Fibroblast of lung (primary cell): Measurements from ENCODE around the gene GLRX3. TPM values are rescaled to one million over a fixed set of nuclear protein-coding genes. Genes with fewer than 3 reads are reported as not detected.
"Not testable (repeated sequence)": the region's sequence is repeated elsewhere in the genome, so short reads cannot be mapped to it uniquely, and the experiment has no call there.

Experiments used
- DNase-seq, 2 donors: peaks; one replicate each; pipeline versions ENCODE4 v3.0.0 to v3.0.0-alpha.2; 2010; ENCODE audit warnings: low read depth in 2 of 2
- H2AFZ ChIP-seq: 2 replicates; pipeline ENCODE4 v1.5.1; 2012; ENCODE audit warnings: low read length, control low read depth, inconsistent platforms
- H3K27ac ChIP-seq: 2 replicates; pipeline ENCODE4 v1.5.1; 2011; ENCODE audit warnings: low read length, control low read depth; ENCODE audit not compliant: insufficient read depth
- H3K27me3 ChIP-seq: 2 replicates; pipeline ENCODE4 v1.5.1; 2011; ENCODE audit warnings: mild to moderate bottlenecking, low read length; ENCODE audit not compliant: control insufficient read depth, insufficient read depth
- H3K36me3 ChIP-seq: 2 replicates; pipeline ENCODE4 v1.5.1; 2011; ENCODE audit warnings: low read length; ENCODE audit not compliant: control insufficient read depth, insufficient read depth
- H3K4me1 ChIP-seq: 2 replicates; pipeline ENCODE4 v1.5.1; 2011; ENCODE audit warnings: low read length; ENCODE audit not compliant: control insufficient read depth, insufficient read depth; ENCODE audit errors: extremely low read depth
- H3K4me2 ChIP-seq: 2 replicates; pipeline ENCODE4 v1.5.1; 2011; ENCODE audit warnings: low read length, control low read depth; ENCODE audit not compliant: insufficient read depth; ENCODE audit errors: extremely low read depth
- H3K4me3 ChIP-seq, 4 experiments: fragments of 200-600 bp in 1 of 4; sonication (generic) in 1 of 4; replicated peaks in 1 of 4; 2 replicates each; pipeline ENCODE4 v1.5.1; 2011 to 2016; ENCODE audit warnings: low read length in 4 of 4, low read depth in 3 of 4, mild to moderate bottlenecking in 3 of 4, control low read depth in 2 of 4, inconsistent platforms in 1 of 4, mixed read lengths in 1 of 4; ENCODE audit not compliant: insufficient read depth in 1 of 4; ENCODE audit errors: control extremely low read depth in 1 of 4
- H3K79me2 ChIP-seq: 2 replicates; pipeline ENCODE4 v1.5.1; 2012; ENCODE audit warnings: mild to moderate bottlenecking, low read length, inconsistent platforms; ENCODE audit not compliant: control insufficient read depth, insufficient read depth
- H3K9ac ChIP-seq: 2 replicates; pipeline ENCODE4 v1.5.1; 2011; ENCODE audit warnings: mild to moderate bottlenecking, low read length, control low read depth; ENCODE audit not compliant: insufficient read depth
- H3K9me3 ChIP-seq: 2 replicates; pipeline ENCODE4 v1.5.1; 2012; ENCODE audit warnings: low read depth, low read length; ENCODE audit not compliant: control insufficient read depth, insufficient read depth
- H4K20me1 ChIP-seq: 2 replicates; pipeline ENCODE4 v1.5.1; 2011; ENCODE audit warnings: low read length; ENCODE audit not compliant: control insufficient read depth, insufficient read depth; ENCODE audit errors: extremely low read depth
- EZH2 ChIP-seq: IDR thresholded peaks from 2 replicates; pipeline ENCODE4 v1.5.1; 2012; ENCODE audit warnings: low read length, control low read depth, mild to moderate bottlenecking; ENCODE audit errors: missing control alignments
- polyA plus RNA-seq, 2 donors: library from polyadenylated mRNA; depleted of rRNA in 1 of 2; stranded (reverse) in 1 of 2; unstranded in 1 of 2; fragments of >200 nt; gene quantifications; 2 replicates each; pipeline ENCODE4 v1.2.1, GENCODE V29; 2011 to 2012; ENCODE audit warnings: missing spikeins in 1 of 2
- total RNA-seq: library from RNA; depleted of rRNA; stranded (reverse); fragments of >200 nt; gene quantifications from 2 replicates; pipeline ENCODE4 v1.2.1, GENCODE V29; 2014
- TF ChIP-seq, protein P1 (sequence below), 2 donors: IDR thresholded peaks in 1 of 2; conservative IDR thresholded peaks in 1 of 2; 1 replicate in 1 of 2; 2 replicates in 1 of 2; pipeline ENCODE4 v1.5.1; 2011 to 2012; ENCODE audit warnings: low read length in 2 of 2, control low read depth in 1 of 2, inconsistent platforms in 1 of 2, low read depth in 1 of 2, mild to moderate bottlenecking in 1 of 2

GLRX3 gene
- total and polyA plus RNA-seq, 2 donors (not counting 1 experiment from before 2014, with no cell fraction given), result 51.7 to 95.6 TPM

DNA sequence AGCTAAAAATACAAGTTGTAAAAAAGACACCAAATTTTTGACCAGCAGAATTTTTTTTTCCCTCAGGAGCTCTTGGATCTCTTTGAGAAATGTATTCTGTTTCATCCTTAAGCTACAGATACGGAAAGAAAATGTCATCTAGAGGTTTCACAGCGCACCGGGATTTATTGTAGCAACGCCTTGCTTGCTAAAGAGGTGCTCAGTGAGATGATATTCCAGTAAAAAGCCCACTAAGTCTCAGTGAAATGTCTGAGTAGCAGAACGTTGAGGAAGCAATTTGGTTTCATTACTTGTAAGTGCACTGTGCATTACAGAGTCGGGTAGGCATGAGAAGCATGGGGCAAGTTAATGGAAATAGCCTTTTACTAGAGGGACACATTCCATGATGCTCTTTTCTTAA is 62.5 kb downstream of the GLRX3 start:
- Histone ChIP-seq H4K20me1 (no peaks in the 10 kb centered on the region), H3K27me3 (no peaks in the 10 kb centered on the region), H3K4me3 (no peak overlapping the region), H3K9me3 (no peaks in the 10 kb centered on the region), H3K4me2 (no peak overlapping the region), H2AFZ (no peak overlapping the region), H3K4me1 (no peaks in the 10 kb centered on the region), H3K9ac (no peak overlapping the region), H3K27ac (no peak overlapping the region), H3K79me2 (no peaks in the 10 kb centered on the region), H3K36me3 (no peaks in the 10 kb centered on the region)
- TF ChIP-seq, protein P1, sequence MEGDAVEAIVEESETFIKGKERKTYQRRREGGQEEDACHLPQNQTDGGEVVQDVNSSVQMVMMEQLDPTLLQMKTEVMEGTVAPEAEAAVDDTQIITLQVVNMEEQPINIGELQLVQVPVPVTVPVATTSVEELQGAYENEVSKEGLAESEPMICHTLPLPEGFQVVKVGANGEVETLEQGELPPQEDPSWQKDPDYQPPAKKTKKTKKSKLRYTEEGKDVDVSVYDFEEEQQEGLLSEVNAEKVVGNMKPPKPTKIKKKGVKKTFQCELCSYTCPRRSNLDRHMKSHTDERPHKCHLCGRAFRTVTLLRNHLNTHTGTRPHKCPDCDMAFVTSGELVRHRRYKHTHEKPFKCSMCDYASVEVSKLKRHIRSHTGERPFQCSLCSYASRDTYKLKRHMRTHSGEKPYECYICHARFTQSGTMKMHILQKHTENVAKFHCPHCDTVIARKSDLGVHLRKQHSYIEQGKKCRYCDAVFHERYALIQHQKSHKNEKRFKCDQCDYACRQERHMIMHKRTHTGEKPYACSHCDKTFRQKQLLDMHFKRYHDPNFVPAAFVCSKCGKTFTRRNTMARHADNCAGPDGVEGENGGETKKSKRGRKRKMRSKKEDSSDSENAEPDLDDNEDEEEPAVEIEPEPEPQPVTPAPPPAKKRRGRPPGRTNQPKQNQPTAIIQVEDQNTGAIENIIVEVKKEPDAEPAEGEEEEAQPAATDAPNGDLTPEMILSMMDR (conservative IDR thresholded peaks at IDR 0.05 in 1 of 2, IDR thresholded peaks at IDR 0.05 in 1 of 2; ENCODE audit: low read depth in 1 of 2, low read length in 2 of 2), result no peak
- TF ChIP-seq EZH2, result no peak
- no peak for DNase-seq

DNA sequence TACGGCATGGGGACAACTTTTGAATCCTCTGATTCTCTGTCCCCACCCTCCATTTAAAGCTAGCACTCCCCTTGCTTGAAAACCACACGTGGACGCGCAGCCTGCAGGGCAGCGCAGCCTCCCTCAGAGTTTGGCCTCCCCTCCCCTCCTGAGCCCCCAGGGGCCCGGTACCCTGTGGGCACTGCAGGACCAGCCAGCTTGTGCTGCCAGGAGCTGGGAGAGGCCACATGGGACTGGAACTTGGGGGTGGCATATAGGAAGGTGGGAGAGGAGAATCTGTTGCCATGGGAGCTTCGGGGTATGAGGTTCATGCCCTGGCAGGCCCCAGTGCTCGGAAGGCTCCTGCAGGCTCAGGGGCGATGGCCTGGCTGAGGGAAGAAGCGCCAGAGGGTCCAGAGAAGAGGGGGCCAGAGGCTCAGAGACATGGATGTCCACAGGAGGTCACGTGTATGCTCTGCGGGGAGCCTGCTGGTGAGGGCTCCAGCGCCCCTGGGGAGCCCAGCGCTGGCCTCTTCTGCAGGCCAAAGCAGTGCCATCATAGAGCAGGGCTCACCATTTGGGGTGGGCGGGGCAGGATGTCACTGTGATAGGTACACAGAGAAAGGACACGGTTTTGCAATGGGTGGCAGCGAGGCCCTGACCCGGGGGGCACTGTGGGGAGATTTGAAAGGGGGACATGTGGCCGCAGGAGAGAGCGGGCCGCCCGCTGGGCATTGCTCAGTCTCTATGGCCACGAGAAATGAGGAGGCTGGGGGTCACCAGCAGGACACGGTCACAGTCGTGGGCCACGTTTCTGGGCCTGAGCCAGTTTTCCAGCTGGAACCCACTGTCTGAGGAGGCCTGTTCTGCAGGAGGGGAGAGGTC is 64.2 kb downstream of the GLRX3 start:
- no peak for DNase-seq
- Histone ChIP-seq H3K79me2 (no peaks in the 10 kb centered on the region), H3K9me3 (no peaks in the 10 kb centered on the region), H2AFZ (no peak overlapping the region), H3K27me3 (no peaks in the 10 kb centered on the region), H3K9ac (no peak overlapping the region), H4K20me1 (no peaks in the 10 kb centered on the region), H3K4me3 (no peak overlapping the region), H3K4me2 (no peak overlapping the region), H3K27ac (no peak overlapping the region), H3K36me3 (no peaks in the 10 kb centered on the region), H3K4me1 (no peaks in the 10 kb centered on the region)
- TF ChIP-seq, protein P1 (conservative IDR thresholded peaks at IDR 0.05 in 1 of 2, IDR thresholded peaks at IDR 0.05 in 1 of 2; ENCODE audit: low read depth in 1 of 2, low read length in 2 of 2), result no peak
- TF ChIP-seq EZH2, result no peak

GRCh38 chr10:130201043-130201380 is 64.8 kb downstream of the GLRX3 start:
- Histone ChIP-seq H3K79me2 (no peaks in the 10 kb centered on the region), H3K27ac (no peak overlapping the region), H4K20me1 (no peaks in the 10 kb centered on the region), H2AFZ (no peak overlapping the region), H3K4me2 (no peak overlapping the region), H3K9ac (no peak overlapping the region), H3K4me3 (no peak overlapping the region), H3K27me3 (no peaks in the 10 kb centered on the region), H3K9me3 (no peaks in the 10 kb centered on the region), H3K4me1 (no peaks in the 10 kb centered on the region), H3K36me3 (no peaks in the 10 kb centered on the region)
- no peak for DNase-seq
- TF ChIP-seq, protein P1 (conservative IDR thresholded peaks at IDR 0.05 in 1 of 2, IDR thresholded peaks at IDR 0.05 in 1 of 2; ENCODE audit: low read depth in 1 of 2, low read length in 2 of 2), result no peak
- no peak for TF ChIP-seq EZH2

GRCh38 chr10:130202150-130202549 is 66.0 kb downstream of the GLRX3 start:
- not testable (repeated sequence) for H3K9ac ChIP-seq, DNase-seq, H3K9me3 ChIP-seq, H3K4me1 ChIP-seq, H2AFZ ChIP-seq, H3K4me2 ChIP-seq, H3K36me3 ChIP-seq, H4K20me1 ChIP-seq, H3K79me2 ChIP-seq, H3K4me3 ChIP-seq, H3K27ac ChIP-seq, H3K27me3 ChIP-seq
